Hematopoietic multipotent progenitor cell treated with erythropoietin and hydrocortisone succinate and interleukin-3 and kit ligand, for 17 days (in vitro differentiated cells): ENCODE results near the gene RPS6KA6.
"Not testable (repeated sequence)": the region's sequence is repeated elsewhere in the genome, so short reads cannot be mapped to it uniquely, and the experiment has no call there.

Source experiments
- DNase-seq: peaks from one replicate; pipeline ENCODE4 v3.0.0-alpha.2; 2015; ENCODE audit warnings: low spot score

The RPS6KA6 gene

GRCh38 chrX:84162401-84162800, 25.6 kb downstream of the RPS6KA6 start:
- DNase-seq = no peak

GRCh38 chrX:84161641-84162040, 26.4 kb downstream of the RPS6KA6 start:
- DNase-seq = no peak

DNA sequence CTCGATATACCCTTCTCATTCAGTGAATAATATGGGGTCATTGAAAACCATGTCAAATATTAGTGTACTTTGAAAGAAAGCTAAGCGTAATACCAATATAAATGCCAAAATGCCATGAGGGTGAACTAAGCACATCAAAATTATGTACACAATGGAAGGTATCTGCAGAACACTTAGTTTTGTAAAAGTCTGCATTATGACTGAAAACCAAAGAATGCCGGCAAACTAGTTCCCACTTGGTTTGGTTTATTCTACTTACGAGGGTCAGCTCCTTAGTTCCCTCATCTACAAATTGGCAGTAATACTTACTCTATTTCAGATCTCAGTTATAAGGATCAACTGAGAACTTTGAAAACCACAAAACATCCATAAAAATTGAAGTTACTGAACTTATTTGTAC, 27.3 kb downstream of the RPS6KA6 start:
- DNase-seq = no peak

GRCh38 chrX:84156821-84157220, 31.2 kb downstream of the RPS6KA6 start:
- DNase-seq = no peak

DNA sequence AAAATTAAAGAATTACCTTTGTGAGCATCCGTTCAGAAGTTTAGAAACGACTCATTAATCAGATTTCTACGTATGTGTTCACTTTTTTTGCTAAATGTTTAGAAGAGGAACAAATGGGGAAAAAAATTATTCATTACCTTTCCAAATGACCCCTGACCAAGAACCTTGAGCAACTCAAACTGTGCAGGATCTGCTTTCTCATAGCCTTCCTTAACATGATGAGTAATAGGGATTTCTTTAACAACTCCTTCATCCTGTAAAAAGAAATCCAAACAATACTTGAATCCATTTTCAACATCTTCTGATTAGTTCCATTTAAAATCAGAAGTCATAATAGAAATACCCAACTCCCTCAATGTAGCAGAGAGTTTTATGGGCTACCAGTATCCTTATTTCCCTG, 32.1 kb downstream of the RPS6KA6 start:
- DNase-seq = no peak

DNA sequence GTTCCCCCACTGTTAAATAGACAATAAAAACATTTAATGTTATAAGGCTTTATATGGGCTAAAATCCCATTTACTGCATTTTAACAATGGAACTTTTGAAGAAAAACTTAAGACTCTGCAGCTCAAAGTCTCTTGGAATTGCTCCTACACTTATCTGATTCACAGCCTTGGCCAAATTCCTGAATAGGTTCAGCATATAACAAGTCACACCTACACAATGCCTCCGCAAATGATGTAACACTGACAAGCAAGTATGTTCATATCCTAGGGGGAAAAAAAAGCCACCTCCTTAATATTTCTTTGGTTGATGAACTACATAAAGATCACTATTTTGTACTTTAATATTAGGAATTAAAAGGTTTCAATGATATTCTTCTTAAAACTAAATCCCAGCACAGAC, 34.5 kb downstream of the RPS6KA6 start:
- DNase-seq = no peak

- no peak for DNase-seq
Observed at GRCh38 chrX:84144991-84145390, 43.0 kb downstream of the RPS6KA6 start.

DNA sequence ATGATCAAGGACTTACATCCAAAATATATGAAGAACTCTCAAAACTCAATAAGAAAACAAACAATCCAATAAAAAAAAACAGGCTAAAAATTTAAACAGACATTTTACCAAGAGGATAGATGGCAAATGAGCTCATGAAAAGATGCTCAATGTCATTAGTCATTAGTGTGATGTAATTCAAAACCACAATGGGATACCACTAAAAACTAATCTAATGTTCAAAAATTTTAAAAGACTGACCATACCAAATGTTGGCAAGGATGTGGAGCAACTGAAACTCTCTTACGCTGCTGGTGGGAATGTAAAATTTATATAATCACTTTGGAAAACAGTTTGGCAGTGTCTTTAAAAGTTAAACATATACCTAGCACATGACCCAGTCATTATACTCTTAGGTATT, 43.7 kb downstream of the RPS6KA6 start:
- no peak for DNase-seq

DNA sequence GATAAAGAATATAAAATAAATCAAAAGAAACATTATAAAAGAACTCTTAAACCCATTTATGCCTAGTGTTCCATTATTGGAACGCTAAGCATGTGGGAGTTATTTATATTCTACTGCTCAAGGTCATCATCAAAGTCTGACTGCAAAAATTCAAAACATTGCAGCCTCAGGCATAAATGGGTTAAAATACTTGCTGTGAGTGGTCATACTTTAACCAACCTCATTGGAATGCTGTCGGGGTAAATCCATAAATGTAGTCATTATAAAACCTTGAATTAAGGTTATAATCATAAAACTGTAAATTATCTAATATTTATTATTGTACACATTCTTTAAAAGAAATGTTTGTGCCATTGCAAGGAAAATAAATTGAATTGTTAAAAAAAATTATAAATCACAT, 55.0 kb downstream of the RPS6KA6 start:
- DNase-seq = no peak

- DNase-seq = no peak
Observed at GRCh38 chrX:84123585-84123984, 64.4 kb downstream of the RPS6KA6 start.

GRCh38 chrX:84118769-84119168, 69.2 kb downstream of the RPS6KA6 start:
- no peak for DNase-seq

- no peak for DNase-seq
Observed at GRCh38 chrX:84118315-84118714, 69.7 kb downstream of the RPS6KA6 start.

- DNase-seq = no peak
Observed at GRCh38 chrX:84108584-84108983, 79.4 kb downstream of the RPS6KA6 start.

DNA sequence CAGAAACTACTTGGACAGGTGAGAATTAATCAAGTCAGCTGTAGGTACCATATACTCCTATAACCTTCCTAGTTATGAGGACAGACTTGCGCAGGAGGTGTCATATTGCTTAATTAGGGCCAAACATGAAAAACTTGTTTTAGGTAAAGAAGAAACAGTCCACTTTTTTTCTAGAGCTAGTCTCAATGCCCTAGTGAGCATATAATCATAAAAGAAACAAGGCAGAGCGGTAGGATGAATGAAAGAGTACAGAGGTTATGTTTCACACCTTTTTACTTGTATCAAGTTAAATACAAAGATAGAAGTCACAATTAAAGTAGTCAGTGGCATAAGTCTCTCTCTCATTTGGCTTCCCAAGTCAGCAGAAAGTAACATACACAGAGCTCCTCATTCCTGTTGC, 88.9 kb downstream of the RPS6KA6 start:
- DNase-seq = no peak

- DNase-seq = not testable (repeated sequence)
Observed at GRCh38 chrX:84079479-84080197, 108.4 kb downstream of the RPS6KA6 start.

- no peak for DNase-seq
Observed at GRCh38 chrX:84078991-84079390, 109.0 kb downstream of the RPS6KA6 start.

- no peak for DNase-seq
Observed at GRCh38 chrX:84064814-84065213, 123.2 kb downstream of the RPS6KA6 start.

DNA sequence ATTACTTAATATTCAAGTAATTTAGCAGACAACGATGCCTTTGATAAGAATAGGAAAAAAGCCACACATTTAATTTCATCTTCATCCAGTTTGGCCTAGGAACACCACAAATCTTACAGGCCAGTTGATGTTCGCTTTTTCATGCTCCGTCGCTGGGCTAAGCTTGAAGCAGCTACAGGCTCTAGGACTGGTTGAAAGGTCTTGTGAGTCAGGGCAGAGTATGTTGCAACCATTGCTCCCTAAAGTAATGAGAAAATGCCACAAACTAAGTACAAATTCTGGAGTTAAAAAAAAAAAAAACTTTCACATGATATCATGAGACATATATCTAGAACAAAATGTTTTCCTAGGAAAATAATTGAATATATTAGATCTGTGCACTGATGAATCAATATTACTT, 123.8 kb downstream of the RPS6KA6 start:
- DNase-seq = no peak

DNA sequence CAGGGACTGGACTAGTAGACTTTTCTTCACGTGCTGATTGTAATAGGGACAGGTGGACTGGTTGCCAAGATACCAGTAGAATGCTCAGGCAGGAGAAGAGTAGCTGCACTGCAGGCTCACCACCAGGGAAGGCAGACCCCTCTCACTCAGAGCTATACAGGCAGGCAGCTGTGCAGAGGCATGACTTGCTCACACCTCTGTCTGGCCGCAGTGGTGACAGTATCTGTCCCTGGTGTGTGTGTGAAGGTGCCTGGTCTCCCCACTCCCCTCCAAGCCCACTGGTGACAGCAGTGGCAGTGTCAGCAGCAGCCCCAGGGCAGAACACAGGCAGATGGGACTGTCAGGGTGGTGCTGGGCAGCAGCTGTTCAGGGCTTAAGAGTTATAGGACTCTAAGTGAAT, 140.7 kb downstream of the RPS6KA6 start:
- no peak for DNase-seq

DNA sequence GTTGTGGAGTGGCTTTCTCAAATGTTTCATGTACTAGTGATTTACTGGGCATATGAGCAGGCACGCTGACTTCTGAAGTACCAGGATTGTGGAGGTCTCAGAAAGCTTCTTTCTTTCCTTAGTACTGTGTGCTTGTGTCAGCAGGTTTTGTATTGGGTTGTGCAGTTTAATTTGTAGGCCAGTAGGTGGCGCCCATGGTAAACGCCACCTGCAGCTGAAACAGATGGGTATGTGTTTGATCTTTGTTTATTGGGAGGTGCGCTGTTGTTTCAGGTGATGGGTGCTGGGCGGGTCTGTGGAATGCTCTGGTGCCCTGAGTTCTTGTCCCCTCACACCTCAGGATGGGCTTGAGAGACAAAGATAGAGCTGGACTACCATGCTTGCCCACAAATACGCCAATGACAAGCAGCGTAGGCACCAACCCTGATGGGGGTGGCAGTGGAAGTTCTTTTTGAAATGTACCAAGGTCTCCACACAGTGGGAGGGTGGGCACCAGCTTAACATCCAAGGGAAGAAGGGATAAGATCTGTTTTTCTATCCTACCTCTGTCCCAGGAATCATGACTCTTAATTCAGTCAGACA, 141.5 kb downstream of the RPS6KA6 start:
- DNase-seq = peak; percentile 2

- DNase-seq = no peak
Observed at GRCh38 chrX:84044051-84044450, 143.9 kb downstream of the RPS6KA6 start.
